DMS153 (cell line): ENCODE results near the gene LMO4.

ENCODE experiments used
- DNase-seq: peaks from one replicate; lab custom pipeline; 2025; lab: John Stamatoyannopoulos, UW

Gene LMO4, protein sequence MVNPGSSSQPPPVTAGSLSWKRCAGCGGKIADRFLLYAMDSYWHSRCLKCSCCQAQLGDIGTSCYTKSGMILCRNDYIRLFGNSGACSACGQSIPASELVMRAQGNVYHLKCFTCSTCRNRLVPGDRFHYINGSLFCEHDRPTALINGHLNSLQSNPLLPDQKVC

DNA sequence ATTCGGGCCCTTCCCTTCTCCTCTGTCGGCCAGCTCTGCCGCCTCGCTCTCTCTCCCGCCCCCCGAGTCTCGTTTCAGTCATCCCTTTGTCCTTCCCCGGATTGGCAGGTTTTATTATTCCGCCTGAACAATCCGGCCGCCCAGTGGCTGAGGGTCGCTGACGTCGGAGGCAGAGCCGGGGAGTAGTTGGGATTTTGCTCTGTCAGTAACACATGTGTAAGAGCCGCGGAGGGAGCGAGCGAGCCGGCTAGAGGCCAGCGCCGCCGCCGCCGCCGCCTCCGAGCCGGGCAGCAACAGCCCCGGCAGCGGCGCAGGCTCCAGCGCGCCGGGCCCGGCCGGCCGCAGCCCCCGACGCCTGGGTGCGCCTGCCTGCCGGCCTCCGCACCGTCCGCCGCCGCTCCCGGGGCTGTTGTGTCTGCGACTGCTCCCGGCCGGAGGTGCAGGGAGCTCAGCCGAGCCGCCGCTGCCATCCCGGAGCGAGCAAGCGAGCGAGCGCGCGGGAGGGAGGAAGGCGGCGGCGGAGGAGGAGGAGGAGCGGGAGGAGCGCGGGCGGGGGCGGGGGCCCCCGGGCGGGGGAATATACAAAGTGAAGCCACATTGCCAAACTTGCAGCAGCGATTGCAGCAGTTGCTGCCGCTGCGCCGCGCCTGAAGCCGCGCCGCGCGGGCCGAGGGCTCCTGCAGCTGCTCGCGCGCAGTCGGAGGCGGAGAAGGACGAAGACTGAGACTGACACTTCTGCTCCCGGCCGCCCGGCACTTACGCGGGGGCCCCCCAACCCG is at the start of gene LMO4:
TSS of gene LMO4 (plus strand) at position 609 of the 779 bp plus-strand sequence. CDS start 3,136 bp downstream, outside the sequence.
- DNase-seq = peak; percentile 96

DNA sequence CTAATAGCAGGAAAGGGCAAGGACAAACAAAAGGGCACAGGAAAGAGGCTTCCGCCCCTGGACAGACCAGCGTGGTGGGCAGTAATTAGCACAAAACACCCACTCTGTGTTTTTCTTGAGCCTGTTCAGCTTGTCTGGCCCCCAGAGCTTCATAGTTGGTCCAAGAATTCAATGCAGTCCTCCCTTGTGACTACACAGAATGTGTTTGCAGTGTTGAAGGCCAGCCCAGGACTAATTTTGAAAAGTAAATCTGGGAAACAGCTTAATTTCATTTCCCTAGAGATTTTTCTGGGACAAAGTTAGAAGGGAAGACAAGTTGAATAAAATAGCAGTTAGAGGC is 49.2 kb upstream of the LMO4 start:
- no peak for DNase-seq

DNA sequence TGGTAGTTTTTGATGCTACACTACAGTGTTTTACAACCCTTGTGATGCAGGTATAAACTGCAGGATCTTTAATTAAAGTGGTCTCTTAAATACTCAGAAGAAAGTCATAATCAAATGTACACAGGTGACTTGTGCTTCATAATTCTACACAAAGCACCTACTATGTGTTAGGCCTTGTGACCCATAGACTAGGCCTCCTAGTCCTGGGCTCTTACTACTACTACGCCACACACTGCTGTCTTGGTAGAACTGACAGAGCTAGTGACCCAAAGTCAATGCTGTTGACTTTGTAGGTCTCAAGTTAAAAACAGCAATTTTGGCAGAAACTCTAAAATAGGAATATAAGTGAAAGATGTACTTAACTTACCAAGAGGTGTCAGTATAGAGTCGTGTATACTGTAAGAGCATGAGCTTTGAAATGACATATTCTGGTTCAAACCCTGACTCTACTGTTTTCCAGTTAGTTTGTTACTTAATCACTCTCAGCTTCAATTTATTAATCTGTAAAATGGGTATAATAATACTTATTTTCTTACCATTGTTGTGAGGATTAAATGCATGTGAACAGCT is 48.6 kb upstream of the LMO4 start:
- DNase-seq = no peak

DNA sequence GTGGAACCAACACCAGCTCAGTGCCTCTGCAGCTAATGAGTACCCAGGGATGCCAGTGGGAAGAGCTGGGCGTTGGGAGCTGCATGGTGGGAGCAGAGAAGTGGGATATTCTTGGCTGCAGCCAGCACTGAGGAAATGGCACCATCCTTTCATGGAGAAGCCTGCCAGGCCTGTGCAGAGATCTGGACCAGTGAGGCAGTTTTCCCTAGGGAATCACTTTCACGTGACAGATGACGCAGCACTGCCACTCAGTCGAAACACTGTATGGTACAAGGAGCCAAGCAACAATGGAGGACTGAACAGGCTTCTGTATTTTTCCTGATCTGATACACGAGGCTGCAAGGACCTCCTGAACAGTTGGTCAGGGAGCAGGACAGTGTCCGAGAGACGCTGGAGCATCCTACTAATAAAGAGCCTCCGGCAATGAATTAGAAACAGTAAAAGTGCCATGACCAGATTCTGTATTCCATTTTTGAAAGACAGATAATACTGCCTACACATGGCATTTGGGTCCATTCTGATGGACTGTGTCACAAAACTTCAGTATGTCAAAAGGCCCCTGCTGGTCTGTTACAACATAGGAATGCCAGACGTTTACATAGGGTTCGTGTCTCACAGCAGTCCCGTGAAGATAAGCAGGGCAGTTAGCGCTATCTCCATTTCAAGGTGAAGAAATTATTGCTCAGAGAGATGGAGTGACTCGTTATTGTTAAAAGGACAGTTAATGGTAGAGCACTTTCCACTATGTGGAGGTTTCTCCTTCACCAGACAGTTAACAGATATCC is 44.0 kb upstream of the LMO4 start:
- DNase-seq = no peak

DNA sequence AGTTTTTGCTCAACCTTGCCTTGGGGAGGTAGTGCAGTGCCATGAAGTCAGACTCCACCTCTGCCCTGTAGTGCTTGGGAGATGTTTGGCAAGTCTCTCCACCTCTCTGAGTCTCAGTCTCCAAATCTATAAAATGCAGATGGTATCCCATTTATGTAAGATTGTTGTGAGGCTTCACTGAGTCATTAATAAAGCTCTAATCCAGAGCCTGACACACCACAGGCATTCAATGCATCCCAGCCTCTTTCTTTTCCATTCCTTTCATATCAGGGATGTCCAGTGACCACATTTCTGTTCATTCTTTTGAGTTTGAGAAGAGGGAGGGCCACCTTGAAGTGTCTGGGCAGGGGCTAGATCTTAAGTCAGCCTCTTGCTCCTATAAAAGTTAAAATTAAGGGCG is 37.6 kb upstream of the LMO4 start:
- no peak for DNase-seq

DNA sequence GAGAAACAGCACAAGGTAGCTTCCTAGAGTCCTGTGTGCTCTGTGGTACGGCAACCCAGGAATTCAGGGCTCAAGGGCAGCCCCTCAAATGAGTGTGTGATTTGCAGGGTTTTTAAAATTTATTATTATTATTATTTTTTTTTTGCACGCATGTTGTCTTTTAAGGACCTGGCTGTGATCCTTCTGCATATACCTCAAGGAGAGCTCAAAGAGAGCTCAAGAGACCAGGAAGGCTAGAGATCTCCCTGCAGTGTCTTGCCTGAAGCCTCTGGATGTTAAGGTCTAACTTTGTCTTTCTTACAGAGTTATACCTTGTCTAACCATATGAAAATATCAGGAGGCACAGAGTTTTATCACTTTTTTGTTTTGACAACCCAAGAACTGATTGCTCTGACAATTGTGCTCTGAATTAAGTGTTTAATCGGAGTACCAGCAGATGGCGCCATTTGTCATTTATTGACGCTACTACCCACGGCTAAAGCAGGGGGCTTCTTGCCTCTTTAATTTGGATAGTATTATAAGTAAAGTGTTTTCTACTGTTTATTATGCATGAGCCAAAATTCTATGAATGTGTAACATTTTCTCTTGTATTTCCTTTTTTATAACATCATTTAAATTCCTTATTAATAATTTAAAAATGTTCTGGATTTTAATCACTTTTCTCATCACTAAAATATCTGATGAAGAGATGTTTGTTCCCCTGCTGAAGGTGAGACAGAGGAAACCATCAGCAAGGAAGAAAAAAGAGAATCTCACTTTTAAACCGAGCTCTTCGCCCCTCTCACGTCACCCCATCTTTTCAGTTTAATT is 35.8 kb upstream of the LMO4 start:
- peak; percentile 15 for DNase-seq

DNA sequence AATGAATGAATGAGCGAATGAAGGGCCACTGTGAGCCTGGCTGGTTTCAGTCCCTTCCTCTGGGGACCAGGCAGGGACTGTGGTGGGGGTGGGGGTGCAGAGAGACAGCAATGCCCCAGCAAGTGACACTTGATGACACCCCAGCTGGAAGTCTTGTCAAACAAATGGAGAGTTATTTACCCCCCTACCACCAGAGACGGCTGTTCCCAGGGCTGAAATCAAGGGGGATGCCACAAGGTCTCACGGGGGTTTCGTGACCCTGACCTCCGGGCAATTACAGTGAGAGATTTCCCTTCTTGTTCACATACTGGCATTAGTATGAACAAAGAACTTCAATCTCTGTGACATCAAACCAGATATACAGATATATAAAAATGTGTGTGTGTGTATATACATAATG is 34.0 kb upstream of the LMO4 start:
- no peak for DNase-seq

DNA sequence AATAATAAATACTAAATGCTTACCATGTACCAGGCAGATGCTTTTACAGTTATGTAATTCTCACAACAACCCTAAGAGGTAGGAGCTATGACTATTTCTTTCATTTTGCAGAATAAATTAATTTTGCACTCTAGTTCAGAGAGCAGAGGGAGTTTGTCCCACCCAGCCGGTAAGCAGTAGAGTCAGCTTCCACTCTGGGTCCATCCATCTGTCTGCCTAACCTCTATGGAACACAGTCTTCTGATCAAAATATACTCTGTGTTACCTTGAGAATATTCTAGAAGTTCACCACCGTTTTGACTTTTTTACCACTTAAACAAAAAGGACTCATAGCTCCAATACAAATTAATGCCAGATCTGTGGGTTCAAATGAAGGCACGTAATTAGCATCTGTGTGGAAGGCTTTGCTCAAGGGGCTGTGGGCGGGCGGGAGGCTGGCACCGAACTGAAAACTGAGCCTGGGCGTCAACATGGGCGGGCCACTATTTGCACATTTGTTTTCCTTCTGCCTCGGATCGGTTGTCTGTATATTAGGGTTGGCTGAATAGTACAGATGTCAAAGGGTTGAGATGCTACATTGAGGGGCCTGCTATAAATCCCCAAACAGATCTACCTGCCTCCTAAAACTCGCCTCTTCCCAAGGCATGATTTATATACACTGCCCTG is 33.1 kb upstream of the LMO4 start:
- DNase-seq = no peak

DNA sequence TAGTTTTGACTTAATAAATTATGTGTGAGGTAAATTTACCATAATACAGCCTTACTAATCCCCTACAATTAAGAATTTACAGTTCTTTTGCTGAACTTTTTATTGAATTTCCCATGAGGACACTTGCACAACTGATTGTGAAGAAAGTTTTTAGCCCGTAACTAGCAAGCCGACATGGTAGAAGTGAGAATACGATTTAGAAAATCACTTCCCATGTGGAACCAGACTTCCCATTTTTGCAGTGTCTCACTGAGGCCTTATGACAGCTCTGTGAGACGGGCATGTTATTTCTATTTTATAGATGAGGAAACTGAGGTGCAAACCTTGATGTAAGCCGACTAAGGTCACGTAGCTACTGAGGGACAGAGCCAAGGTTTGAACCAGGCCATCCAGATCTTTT is 32.5 kb upstream of the LMO4 start:
- DNase-seq = no peak

DNA sequence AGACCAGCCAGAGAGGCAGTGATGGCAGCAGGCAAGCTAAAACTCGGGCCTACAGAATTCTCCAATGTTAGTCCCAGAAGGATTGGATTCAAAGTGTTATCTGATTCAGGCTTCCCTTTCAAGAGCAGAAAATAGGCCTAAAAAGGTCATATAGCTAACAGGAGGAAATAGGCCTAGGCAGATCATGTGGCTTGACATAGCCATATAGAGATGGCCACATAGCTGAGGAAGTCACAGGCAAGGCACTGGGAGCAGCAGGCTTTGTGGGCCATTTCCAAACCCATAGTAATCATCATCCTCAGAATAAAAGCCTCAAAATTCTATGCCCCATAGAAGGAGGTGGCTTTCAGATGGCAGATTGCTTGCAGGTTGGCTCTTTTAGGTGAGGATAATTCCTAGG is 29.0 kb upstream of the LMO4 start:
- DNase-seq = no peak

DNA sequence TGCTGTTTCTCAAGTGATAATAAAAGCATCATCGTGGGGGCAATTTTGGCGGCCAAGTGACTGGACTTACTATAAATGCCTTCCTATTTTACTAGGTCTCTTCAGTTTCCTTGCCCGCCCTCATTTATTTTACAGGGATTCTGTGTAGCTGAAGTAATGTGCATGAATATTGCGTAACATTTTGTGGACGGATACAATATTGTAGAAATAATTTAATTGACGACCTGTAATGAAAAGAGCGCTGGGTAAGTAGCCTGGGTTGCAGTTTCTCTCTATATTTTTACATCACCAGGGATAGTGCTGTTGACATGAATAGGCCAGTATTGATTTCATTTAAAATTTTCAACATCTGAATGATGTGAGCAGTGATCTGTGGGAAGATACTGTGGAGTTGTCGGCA is 28.1 kb upstream of the LMO4 start:
- DNase-seq = no peak

DNA sequence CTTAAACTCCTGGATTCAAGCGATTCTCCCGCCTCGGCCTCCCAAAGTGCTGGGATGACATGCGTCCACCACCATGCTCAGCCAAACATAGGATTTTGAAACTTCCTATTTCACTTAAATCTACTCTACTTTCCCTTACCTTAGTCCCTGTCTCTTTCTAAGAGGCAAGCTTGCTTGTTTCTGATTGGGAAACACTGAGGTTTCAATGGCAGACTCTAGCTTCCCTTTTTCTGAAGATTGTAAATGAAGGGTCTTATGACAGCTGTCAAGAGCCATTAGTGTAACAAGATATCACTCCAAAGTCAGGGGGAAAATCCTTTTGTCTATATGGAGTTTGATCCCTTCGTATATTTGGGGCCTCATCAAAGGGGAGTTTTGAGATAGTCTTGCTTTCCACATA is 23.5 kb upstream of the LMO4 start:
- no peak for DNase-seq

DNA sequence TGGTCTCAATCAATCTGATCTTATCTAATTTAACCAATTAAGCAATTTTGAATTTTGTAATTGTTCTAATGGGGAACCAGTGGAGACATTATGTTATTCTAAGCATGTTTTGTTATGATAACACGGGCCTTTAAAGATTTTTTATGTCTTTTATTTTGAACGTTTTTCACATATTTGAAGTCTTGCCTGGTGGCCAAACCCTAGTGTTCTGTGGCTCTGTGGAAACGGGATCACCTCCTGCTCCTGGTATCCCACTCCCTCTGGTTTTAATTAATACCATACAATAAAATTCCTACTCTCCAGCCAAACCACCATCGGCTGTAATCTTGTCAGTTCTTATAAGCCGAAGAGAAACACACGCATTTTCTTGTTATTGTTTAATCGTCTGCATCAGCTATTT is 22.9 kb upstream of the LMO4 start:
- no peak for DNase-seq

DNA sequence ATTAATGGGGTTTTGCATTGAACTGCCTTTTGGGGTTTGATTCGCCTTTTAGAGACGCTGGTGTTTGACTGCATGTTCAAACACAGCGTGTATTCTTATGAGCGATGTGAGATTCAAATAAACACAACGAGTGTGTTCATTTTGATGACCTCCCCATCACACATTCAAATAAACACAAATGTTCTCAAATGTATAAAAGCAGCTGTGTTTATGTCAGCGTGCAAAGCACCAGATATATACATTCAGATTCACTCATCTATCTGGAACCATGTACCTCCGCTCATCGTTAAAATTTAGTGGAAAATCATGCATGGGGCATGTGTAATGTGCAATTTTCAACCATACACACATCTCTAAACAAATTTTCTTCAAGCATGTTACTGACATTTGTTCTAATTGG is 21.4 kb upstream of the LMO4 start:
- no peak for DNase-seq

DNA sequence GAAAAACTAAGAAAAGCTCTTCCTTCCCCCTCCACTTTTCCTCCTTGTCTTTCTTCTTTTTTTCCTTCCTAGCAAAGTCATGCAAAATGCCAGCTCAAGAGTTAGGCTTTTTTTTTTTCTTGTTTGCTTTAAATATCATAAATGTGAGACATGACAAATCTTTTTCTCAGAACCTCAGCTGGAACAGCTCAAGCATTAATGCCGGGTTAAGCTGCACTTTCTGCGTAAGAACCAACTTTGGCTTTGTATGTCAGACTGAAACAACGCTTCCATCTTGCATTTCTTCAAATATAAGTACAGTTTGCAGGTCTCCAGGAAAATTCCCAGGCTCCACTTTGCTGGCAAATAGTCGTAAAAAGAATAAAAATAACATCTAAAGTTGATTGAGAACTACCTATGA is 20.7 kb upstream of the LMO4 start:
- no peak for DNase-seq

DNA sequence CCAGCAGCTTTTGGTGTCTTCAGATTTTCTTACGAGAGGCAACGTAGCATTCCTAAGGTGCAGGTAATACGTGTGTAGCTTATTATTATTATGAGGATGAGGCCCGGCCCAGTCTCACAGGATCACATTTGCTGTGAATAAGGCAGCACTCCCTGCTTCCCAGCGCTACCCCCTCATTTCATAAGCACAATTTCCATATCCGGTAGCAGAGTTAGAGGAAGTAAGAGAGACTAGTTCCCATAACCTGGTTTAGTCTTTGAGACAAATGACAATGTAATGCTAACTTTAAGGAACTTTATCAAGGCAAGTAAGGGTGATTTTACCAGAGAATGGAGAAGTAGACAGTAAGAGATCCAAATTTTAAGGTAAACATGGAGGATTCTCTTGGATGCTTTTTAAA is 14.6 kb upstream of the LMO4 start:
- DNase-seq = no peak

DNA sequence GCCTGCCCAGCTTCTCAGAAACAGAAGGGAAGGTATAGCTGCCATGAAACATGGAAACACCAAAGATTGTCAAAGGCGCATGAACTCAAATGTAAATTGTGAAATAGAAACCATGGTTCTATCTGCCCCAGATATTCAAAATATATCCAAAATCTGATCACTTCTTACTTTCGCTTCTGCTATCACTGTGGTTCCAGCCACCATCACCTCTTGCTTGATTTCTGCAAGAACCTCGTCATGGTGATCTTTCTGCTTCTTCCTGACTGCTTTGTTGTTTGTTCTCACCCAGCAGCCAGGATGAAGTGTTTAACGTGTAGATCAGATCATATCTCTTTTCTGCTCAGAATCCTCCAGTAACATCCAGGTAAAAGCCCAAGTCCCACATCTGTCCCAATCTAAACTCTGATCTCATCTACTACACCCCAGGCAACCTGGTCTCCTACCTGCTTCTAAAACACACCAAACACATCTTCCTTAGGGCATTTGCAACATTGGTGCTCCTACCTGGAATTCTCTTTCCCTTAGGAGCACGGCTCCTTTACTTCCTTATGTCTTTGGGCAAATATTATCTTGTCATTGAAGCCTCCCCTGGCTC is 10.5 kb upstream of the LMO4 start:
- no peak for DNase-seq

DNA sequence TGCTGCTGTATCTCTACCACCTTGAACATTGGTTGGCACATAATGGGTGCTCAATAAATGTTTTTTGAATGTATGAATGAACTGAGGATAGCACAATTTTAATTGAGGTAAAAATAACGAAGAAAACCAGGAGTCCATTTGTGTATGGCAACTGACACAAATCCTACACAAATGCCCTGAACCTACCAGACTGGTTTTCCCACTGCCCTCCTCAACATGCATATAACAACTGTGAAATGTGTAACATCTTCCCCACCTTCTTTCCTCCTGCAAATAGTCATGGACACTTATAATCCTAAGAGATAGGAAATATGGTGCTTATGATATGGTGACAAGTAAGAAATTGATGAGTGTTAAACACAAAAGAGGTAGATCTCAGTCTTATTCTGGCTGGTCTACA is 9.9 kb upstream of the LMO4 start:
- DNase-seq = no peak

DNA sequence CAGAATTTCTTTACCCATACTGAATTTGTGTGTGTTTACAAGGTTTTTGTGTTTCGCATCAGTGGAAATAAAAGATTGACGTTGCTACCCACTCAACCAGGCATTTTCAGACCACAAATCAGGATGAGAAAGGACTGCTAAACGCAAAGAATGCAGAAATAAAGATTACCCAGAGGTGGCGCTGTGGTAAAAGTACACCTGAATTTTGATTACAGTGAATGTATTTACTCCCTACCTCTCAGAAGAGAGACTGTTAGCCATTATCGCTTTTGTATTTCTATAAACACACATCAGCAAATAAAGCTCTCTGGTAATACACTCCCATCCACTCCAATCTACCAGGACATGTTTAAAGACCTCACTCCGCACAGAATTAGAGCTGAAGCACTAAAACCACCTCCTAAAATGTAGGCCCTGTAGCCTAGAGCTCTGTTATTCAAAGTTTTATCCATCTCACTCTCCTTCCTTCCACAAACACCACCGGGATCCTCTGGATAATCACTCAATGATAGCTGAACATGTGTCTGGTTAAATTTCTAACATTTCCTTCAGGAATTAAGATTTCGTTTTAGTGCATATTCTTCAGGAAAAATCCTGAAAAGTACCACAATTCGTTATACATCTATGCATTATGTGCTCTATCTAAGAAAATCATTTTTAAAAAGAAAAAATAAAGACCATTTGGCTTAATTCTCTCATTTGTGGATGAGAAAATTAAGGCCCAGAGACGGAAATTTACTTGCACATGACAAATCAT is 2.5 kb upstream of the LMO4 start:
- peak; percentile 80 for DNase-seq
